Hypothalamus (tissue), 51 donors: ENCODE measurements around the gene GTPBP10.
"Not testable (repeated sequence)": the region's sequence is repeated elsewhere in the genome, so short reads cannot be mapped to it uniquely, and the experiment has no call there.

Experiments used
- DNase-seq, 51 donors: peaks; one replicate each; lab custom pipeline; 2025; lab: John Stamatoyannopoulos, UW

Gene GTPBP10

GRCh38 chr7:90350032-90350431, 3.5 kb downstream of the GTPBP10 start:
- not testable (repeated sequence) for DNase-seq

DNA sequence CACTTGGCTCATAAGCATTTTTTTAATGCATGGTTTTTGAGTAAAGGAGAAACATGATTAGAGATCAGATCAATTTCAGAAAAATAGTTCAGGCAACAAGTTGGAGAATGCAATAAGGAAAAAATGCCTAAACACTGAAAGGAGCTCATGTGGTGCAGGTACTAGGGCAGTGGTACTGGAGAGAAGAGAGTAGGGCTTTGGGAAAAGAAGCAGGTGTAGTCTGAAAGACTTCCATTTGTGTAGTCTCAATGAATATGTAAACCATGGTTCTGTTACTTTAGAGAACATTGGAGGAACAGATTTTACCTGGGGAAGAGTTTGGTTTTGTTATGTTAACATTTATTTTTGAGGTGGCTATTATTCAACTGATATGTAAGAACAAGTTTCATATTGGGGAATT, 5.5 kb downstream of the GTPBP10 start:
- no peak for DNase-seq

DNA sequence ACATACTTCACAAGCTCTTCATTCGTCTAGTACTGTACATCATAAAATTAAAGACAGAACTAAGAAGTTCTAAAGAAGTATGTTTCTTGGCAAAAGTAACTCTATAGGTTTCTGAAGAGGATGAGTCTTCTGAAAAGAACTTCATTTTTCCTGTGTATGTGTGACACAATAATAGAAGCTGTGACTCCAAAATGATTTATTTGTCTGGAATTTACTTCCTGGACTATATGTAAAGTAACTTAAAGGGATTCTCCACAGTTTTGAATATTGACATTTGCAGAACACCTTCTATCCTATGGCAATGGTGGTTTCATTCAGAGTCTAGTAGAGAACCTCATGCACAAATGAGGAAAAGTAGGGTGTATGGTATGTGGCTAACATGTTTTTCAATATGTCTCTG, 36.9 kb downstream of the GTPBP10 start:
- DNase-seq = no peak

DNA sequence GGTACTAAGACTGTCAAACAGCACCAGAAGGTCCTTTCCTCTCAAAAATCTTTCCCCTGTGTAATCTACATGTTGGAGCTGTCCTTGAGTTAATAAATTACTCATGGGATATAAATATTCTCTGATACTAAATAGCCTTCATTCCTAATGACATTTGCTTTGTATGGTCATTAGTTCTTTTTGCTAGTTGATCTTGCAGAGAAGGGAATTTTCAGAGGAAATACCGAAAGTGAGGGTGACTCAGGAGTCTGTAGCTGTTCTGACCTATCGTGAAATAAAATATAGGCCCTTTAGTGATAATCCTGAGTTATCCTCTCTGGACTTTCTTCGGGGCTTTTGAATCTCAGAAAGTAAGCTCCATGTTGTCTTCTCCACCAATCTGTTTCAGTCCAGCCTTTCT, 37.3 kb downstream of the GTPBP10 start:
- DNase-seq = no peak

- no peak for DNase-seq
Measured at GRCh38 chr7:90384433-90384832, 37.9 kb downstream of the GTPBP10 start.

DNA sequence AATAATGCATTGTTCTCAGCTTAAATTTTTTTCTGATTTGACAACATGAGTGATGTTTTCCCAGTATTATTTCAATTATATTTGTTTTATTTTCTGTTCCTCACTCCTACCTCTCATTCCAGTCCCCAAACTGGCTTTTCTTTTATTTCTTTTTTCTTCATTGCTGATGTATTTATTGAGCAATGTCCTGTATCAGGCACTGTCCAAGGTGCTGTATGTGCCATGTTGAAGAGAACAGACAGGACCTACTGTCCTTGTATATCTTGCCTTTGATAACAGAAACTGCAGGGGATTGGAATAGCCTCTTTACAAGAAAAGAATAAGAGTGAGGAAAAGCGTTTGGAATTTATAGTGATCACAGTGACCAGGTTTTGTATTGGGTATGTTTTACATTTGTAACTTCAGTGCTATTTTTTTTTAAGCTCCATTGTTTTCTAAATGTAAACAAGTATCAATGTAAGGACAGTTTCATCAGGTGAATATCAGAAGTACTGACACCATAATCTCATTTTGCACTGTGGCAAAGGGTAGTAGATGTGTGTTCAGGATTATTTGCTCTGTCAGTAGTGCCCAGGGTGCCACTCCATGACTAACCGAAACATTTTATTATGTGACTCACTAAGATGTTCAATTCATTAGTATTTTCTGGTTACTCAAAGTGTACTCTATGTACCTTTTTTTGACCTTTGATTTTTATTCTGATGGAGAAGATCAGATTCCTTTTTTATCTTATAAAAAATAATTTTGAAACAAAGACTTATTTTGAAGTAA, 41.1 kb downstream of the GTPBP10 start:
- no peak for DNase-seq

DNA sequence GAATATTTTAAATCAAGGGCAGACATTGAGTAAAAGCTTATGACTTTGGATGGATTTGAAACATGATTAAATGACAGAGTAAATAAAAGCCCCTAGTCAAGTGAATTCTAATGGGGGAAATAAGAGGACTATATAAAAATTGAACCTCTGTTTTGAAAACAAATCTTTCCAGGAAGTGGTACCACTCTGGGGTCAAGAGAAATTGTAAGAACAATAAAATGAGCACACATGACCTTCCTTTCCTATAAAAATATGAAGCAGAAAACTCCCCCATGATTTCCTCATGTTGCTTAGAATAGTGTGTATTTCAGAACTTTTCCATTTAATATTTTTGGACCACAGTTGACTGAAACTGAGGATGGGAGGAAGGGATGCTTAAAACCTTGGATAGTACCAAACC, 44.4 kb downstream of the GTPBP10 start:
- DNase-seq = no peak

GRCh38 chr7:90391488-90391887, 45.0 kb downstream of the GTPBP10 start:
- no peak for DNase-seq

GRCh38 chr7:90396420-90396819, 49.9 kb downstream of the GTPBP10 start:
- DNase-seq = no peak

- DNase-seq = peak in 2 of 51 donors; percentile 5 to 12
Measured at GRCh38 chr7:90401989-90402388, 55.5 kb downstream of the GTPBP10 start.

- DNase-seq = no peak
Measured at GRCh38 chr7:90402785-90403173, 56.3 kb downstream of the GTPBP10 start.

DNA sequence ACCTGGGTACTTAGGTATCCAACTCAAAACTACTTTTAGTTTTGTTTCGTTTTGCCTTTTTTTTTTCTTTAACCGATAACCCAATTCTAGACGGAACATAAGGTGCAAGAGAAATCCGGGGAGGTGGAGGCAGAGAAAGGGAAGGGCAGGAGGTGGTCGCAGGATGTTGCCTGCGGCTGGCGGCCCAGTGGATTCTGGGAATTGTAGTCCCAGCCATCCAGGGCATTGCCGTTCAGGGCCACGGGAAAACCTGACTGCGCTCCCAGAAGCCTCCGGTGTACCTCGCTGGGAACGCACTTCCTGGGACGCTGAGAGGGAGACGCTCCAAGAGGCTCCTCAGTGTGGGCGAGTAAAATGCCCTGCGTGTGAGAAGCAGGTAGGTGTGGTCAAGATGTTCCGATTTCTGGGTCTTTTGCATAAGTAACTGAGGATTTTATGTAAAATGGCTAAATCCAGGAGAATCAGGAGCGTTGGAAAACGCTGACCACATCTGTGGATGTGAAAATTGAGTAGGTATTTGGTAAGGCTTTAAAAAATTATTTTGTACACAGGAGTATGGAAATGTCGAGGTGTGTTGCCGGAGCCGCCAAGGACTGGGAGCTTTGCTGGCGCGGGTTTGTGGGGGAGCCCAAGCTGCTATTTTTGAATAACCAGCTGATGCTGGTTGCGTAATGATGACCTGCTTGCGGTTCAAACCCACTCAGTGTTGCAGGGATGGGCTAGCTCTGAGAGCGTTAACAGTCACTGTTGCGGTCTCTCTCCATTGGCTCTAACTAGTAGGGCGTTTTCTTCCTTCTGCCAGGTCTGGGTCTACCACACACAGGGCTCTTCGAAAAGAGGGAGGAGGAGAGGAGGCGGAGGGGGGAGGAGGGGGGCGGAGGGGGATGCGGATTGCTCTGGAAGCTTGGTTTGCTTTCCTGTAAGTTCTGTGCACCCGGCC, 56.9 kb downstream of the GTPBP10 start, which contains the start of gene CLDN12:
CLDN12 (plus strand) TSS at position 288 of the 940 bp plus-strand sequence. CDS start 9,216 bp downstream, outside the sequence.
- peak in 50 of 51 donors; percentile 14 to 91 (median 70) for DNase-seq

DNA sequence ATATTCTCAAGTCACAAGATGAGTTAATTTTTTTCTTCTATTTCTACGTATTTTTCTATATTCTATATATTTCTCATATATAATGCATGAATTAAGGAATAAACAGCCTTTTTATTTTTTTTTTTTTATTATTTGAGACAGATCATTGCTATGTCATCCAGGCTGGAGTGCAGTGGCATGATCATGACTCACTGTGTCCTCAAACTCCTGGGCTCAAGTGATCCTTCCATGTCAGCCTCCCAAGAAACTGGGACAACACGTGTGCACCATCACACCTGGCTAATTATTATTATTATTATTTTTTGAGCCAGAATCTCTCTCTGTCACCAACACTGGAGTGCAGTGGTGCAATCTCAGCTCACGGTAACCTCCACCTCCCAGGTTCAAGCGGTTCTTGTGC, 58.3 kb downstream of the GTPBP10 start:
- peak in 1 of 51 donors; percentile 2 for DNase-seq

- peak in 3 of 51 donors; percentile 15 to 51 (median 47) for DNase-seq
Measured at GRCh38 chr7:90407484-90407821, 60.9 kb downstream of the GTPBP10 start.

DNA sequence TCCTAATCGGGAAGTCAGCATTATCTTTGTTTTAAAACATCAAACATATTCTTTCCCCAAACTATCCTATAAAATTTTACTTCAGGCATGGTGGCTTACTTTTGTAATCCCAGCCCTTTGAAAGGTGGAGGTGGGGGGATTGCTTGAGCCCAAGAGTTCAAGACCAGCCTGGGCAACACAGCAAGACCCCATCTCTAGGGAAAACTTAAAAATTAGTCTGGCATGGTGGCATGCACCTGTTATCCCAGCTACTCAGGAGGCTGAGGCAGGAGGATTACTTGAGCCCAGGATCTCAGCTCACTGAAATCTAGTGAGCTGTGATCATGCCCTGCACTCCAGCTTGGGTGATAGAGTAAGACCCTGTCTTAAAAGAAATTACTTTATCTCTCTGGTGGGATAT, 61.6 kb downstream of the GTPBP10 start:
- DNase-seq = no peak

- DNase-seq = no peak
Measured at GRCh38 chr7:90409667-90410066, 63.2 kb downstream of the GTPBP10 start.

- DNase-seq = no peak
Measured at GRCh38 chr7:90411510-90411909, 65.0 kb downstream of the GTPBP10 start.

GRCh38 chr7:90412458-90413184, 66.1 kb downstream of the GTPBP10 start:
- DNase-seq = peak in 3 of 51 donors; percentile 2 to 12 (median 5)

GRCh38 chr7:90413185-90413528, 66.6 kb downstream of the GTPBP10 start:
- DNase-seq = no peak

DNA sequence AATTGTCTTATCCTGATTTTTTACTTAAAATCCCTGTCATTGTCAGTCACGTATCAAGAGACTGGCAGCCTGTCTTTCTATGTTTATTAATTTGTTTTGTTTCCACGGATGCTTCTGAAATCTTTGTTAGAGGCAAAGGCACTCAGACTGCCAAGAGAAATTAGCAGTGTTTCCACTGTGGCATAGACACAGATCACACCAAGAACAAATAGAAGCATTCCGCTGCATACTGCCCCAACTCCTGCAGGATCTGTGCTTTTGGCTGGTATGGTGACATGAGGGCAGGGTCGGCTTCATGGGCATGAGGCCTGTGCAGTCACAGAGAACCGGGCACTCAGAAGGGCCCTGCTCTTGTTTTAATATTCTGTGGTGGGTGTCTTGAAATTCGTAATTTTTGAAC, 75.1 kb downstream of the GTPBP10 start:
- DNase-seq = no peak

DNA sequence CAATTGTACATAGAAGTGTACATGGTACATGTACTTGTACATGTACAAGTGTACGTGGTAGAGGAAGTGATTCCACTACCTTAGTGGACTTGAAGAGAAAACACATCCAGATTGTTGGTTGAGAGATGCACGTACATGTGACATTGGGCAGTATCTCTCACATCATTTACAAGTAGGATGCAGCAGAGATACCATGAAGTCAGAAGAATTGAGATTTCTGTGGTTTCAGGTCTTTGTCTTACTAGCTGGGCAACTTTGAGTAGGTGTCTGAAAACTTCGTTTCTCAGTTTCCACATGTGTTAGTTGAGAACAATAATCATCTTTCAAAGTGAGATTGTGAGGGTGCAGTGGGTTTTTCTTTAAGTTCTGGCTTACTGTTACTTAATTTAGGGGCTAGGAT, 78.2 kb downstream of the GTPBP10 start:
- no peak for DNase-seq
